KG1 (cell line): ENCODE measurements around the gene MESP2.

ENCODE experiments used
- DNase-seq: peaks from one replicate; lab custom pipeline; 2025; lab: John Stamatoyannopoulos, UW

Gene MESP2

DNA sequence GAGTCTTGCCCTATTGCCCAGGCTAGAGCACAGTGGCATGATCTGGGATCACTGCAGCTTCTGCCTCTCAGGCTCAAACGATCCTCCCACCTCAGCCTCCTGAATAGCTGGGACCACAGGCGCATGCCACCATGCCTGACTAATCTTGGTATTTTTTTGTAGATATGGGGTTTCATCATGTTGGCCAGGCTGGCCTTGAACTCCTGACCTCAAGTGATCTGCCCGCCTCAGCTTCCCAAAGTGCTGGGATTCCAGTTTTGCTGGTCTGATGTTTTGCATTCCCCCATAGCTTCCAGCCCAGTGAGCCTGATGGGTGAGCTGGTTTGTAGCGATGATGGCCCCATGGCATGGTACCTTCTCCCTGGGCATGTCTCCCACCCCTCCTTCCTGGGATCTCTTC is 20.4 kb upstream of the MESP2 start:
- DNase-seq = no peak

DNA sequence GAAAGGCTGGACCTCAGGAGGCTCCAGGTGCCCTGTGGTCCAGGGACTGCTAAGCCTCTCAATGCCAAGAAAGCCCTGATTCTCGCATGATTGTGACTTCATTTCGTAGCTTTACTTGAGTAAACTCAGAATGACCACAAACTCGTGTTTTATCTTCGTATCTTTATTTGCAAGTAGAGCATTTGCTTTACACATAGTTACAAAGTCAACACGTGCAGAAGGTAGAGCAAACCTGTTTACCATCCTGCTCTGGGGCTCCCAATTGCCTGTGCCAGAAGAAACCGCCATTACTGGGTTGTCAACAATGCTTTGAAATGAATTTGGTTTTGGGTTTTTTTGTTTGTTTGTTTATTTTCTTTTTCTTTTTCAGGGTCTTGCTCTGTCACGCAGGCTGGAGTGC is 19.2 kb upstream of the MESP2 start:
- no peak for DNase-seq

DNA sequence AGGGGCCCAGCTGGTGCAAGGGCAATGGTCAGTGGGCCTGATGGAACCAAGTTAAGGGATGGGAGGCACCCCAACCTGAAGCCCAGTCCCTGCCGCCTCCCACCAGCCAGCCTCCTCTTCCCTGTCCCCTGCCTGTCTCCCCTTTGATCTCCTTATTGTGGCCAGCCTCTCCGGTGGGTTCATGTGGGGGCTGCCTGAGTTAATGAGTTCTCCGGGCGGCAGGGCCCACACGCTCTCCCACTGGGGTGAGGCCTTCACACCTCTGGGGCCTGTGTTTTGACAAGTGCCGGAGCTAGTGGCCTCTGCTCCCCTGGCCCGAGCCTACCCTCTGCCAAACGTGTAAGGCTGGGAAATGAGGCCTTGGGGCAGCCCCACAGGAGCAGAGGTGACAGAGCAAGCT is 17.8 kb upstream of the MESP2 start:
- no peak for DNase-seq

GRCh38 chr15:89758981-89759380 is 17.2 kb upstream of the MESP2 start:
- DNase-seq = no peak

- DNase-seq = no peak
Observed at GRCh38 chr15:89759835-89760234, 16.3 kb upstream of the MESP2 start.

GRCh38 chr15:89760303-89761008 is 15.7 kb upstream of the MESP2 start:
- peak; percentile 61 for DNase-seq

DNA sequence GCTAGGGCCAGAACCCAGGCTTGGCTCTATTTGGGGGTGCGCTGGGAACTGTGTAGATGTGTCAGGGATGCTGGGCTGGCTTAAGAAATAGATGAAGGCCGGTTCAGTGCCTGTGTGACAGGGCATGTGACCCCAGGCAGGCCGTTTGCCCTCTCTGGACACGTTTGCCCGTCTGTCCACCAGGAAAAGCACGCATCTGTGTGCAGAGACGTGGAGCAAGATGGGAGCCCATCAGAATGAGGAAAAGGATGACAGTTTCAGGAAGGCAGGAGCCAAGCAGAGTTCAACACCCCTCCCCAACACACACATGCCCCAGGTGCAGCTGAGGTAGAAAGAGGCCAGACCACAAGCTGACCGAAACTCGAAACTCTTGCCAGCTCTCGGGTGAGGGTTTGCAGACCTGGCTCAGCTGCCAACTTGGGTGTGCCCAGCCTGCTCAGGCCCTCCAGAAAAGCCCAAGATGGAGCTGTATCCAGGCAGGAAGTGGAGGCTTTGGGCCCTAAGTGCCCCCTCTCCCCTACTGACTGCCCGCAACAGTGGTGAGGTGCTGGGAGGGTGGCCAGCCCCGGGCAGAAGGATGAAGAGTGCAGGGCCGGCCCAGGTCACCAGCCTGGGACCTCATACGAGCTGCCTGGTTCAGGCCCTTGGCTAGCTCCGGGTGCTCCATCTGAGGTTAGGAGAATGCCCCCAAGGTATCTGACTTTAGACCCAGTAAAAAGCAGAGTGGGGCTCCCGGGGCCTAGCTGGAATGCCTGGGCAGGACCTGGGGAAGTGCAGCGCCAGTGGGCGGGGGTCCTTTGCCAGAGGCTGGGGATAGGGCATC is 14.9 kb upstream of the MESP2 start:
- no peak for DNase-seq

- no peak for DNase-seq
Observed at GRCh38 chr15:89761929-89762328, 14.2 kb upstream of the MESP2 start.

- no peak for DNase-seq
Observed at GRCh38 chr15:89765694-89766093, 10.4 kb upstream of the MESP2 start.

GRCh38 chr15:89766357-89767311 is 9.5 kb upstream of the MESP2 start:
- no peak for DNase-seq

GRCh38 chr15:89767411-89767915 is 8.7 kb upstream of the MESP2 start:
- no peak for DNase-seq

GRCh38 chr15:89768071-89768500 is 8.0 kb upstream of the MESP2 start:
- DNase-seq = no peak

DNA sequence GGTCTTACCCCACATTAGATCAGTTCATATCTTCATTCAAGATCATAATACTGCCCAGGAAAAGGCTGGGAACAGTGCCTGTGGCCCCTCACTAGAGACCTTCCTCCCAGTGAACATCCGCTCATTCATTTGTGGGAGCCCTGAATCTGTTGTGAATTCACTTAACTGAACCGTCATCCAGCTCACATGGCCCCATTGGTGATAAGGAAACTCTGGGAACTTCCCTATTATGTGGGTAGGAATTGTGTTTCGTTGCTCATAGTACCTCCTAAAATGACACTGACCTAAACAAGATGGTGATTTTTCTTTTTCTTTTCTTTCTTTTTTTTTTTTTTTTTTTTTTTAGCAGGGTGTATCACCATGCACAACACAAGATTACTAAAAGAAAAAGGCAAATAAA is 6.8 kb upstream of the MESP2 start:
- DNase-seq = no peak

DNA sequence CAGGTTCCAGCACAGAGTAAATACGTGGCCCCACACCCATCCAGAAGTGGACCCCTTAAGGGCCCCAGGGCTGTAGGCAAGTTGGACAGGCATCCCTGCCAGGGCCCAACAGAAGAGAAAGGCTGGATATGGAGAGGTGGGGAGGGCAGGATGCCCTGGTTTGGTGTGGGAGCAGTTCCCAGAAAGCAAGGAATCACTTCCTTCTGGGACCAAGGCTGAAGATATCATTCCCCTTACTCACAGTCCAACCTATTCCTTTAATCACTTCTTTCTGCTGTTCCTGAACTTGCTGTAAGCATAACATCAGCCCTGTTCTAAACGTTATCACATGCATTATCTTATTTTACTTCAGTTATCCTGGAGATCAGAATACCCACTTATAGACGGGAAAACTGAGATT is 6.1 kb upstream of the MESP2 start:
- DNase-seq = no peak

DNA sequence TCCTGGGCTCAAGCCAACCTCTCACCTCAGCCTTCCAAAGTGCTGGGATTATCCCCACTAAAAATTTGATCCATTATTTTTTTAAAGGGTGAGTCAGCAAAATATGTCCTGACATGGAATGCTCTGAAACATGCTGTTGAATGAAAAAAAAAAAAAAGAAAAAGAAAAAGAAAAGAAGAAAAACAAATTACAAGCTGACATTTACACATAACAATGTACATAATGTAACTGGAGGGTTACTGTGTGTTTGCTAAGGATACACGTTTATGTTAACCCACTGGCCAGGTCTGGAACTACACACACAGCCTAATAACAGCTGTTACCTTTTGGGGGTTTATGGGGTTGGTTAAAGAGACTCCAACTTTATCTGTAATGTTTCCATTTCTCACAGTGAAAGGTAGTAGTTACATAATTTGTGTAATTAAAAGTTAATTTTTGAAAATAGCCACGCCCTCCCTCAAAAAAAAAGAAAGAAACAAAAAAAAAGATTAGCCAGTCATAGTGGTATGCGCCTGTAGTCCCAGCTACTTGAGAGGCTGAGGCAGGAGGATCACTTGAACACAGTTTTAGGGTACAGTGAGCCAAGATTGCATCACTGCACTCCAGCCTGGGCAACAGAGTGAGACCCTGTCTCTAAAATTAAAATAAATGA is 3.1 kb upstream of the MESP2 start:
- no peak for DNase-seq

GRCh38 chr15:89774492-89774891 is 1.6 kb upstream of the MESP2 start:
- no peak for DNase-seq

- no peak for DNase-seq
Observed at GRCh38 chr15:89775815-89776214, 317 bp upstream of the MESP2 start.

GRCh38 chr15:89777073-89777751 is 1.1 kb downstream of the MESP2 start:
- DNase-seq = no peak

- DNase-seq = no peak
Observed at GRCh38 chr15:89777782-89778380, 1.7 kb downstream of the MESP2 start.

DNA sequence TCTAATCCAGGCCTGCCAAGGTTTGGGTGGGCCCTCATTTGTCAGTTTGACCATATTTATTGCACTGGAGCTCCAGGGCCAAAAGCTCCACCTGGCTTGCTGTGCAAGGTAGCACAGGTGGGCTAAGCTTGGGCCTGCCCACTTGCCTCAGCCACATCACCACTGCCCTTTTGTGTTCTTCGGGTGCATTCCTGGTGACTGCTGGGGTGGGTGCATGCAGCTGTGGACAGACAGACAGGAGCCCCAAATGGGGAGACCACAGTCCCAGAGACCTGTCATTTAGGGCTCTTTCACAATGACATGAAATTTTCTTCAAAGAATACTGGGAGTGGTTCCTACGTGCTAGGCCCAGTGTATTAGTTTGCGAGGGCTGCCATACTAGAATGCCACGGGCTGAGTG is 2.7 kb downstream of the MESP2 start:
- no peak for DNase-seq

- no peak for DNase-seq
Observed at GRCh38 chr15:89780601-89781000, 4.5 kb downstream of the MESP2 start.
